Adipocyte (in vitro differentiated cells): ENCODE measurements around the gene MTERF2.
"Not testable (repeated sequence)": the region's sequence is repeated elsewhere in the genome, so short reads cannot be mapped to it uniquely, and the experiment has no call there.

Experiments used
- DNase-seq: peaks from one replicate; pipeline ENCODE4 v3.0.0-alpha.2; 2015; ENCODE audit warnings: low read depth
- H3K27me3 ChIP-seq: replicated peaks from 2 replicates; pipeline ENCODE4 v1.7.0; 2013; ENCODE audit warnings: mild to moderate bottlenecking, low read length, moderate library complexity; ENCODE audit not compliant: control insufficient read depth, insufficient read depth
- H3K36me3 ChIP-seq: 2 replicates; pipeline ENCODE4 v1.7.0; 2013; ENCODE audit warnings: low read length, mild to moderate bottlenecking, moderate library complexity; ENCODE audit not compliant: control insufficient read depth, insufficient read depth, severe bottlenecking
- H3K4me1 ChIP-seq: 2 replicates; pipeline ENCODE4 v1.7.0; 2013; ENCODE audit warnings: mild to moderate bottlenecking, low read length, moderate library complexity; ENCODE audit not compliant: control insufficient read depth, insufficient read depth
- H3K4me3 ChIP-seq: 2 replicates; pipeline ENCODE4 v1.7.0; 2013; ENCODE audit warnings: mild to moderate bottlenecking, low read length, moderate library complexity
- H3K9ac ChIP-seq: 2 replicates; pipeline ENCODE4 v1.7.0; 2013; ENCODE audit warnings: mild to moderate bottlenecking, low read length, moderate library complexity
- H3K9me3 ChIP-seq: 2 replicates; pipeline ENCODE4 v1.7.0; 2013; ENCODE audit warnings: mild to moderate bottlenecking, low read length, moderate library complexity; ENCODE audit not compliant: control insufficient read depth

Gene MTERF2, protein sequence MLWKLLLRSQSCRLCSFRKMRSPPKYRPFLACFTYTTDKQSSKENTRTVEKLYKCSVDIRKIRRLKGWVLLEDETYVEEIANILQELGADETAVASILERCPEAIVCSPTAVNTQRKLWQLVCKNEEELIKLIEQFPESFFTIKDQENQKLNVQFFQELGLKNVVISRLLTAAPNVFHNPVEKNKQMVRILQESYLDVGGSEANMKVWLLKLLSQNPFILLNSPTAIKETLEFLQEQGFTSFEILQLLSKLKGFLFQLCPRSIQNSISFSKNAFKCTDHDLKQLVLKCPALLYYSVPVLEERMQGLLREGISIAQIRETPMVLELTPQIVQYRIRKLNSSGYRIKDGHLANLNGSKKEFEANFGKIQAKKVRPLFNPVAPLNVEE

DNA sequence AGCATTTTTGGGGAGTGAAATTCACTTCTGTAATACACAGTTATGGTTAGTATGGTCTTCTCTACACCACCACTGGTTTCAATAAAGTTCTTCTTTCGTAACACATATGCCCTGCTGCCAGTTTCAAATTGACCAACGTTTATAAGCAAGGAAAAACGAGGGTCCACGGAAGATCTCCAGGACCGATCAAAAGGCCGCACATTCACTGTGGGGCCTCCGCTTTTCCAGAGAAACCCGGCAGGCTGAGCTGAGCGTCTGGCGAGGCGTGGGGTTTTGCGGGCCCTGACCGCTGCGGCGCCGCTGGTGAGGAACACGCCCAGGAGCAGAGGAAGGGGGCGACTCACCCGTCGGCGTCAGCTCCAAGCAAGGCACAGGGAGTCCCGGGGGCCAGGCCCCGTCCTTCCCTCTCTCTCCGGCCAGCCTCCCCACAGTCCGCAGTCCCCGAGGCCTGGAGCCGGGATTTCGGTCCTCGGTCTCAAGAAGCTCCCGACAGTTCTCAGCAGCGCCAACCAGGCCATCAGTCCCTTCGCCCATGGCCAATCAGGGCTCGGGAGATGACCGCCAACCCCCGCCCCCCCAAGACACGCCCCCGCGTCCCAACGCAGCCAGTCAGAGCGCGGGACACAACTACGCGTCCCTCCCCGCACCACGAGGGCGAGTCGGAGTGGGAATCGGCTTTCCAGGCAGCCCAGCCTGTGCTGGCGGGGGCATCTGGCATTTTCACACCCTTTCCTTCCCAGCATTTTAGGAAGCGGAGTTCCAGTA lies at the start of gene MTERF2:
Gene MTERF2 (minus strand): TSS at position 522 of the 765 bp plus-strand sequence. CDS start 8,432 bp downstream, outside the sequence.
- Histone ChIP-seq H3K36me3 (peaks cover 16% of the 10 kb centered on the region), H3K9ac (peak within 1 kb of the TSS; percentile 95), H3K4me3 (peak within 1 kb of the TSS; percentile 93), H3K4me1 (peaks cover 40% of the 10 kb centered on the region), H3K27me3 (no peaks in the 10 kb centered on the region), H3K9me3 (no peaks in the 10 kb centered on the region)
- DNase-seq: peak; percentile 99

DNA sequence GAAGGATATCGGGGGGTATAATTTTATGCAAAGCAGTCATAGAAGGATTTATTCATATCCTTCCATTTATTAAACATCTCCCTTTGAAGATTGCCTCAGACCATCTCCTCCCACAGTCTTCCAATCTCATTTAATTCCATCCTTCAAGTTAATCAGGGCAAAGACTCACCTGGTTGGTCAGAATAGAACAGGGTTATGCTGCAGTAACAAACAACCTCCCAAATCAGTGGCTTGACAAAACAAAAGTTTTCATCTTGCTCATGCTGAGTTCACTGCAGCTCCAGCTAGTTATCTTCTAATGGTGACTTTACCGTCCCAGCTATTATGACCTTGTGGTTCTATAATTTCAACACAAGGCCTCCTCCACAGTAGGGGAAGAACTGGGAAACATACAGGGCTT lies 48.8 kb upstream of the MTERF2 start:
- DNase-seq: no peak
- Histone ChIP-seq H3K36me3 (no peaks in the 10 kb centered on the region), H3K27me3 (no peaks in the 10 kb centered on the region), H3K4me3 (no peak overlapping the region), H3K9ac (no peak overlapping the region), H3K4me1 (peaks cover 10% of the 10 kb centered on the region), H3K9me3 (no peaks in the 10 kb centered on the region)

DNA sequence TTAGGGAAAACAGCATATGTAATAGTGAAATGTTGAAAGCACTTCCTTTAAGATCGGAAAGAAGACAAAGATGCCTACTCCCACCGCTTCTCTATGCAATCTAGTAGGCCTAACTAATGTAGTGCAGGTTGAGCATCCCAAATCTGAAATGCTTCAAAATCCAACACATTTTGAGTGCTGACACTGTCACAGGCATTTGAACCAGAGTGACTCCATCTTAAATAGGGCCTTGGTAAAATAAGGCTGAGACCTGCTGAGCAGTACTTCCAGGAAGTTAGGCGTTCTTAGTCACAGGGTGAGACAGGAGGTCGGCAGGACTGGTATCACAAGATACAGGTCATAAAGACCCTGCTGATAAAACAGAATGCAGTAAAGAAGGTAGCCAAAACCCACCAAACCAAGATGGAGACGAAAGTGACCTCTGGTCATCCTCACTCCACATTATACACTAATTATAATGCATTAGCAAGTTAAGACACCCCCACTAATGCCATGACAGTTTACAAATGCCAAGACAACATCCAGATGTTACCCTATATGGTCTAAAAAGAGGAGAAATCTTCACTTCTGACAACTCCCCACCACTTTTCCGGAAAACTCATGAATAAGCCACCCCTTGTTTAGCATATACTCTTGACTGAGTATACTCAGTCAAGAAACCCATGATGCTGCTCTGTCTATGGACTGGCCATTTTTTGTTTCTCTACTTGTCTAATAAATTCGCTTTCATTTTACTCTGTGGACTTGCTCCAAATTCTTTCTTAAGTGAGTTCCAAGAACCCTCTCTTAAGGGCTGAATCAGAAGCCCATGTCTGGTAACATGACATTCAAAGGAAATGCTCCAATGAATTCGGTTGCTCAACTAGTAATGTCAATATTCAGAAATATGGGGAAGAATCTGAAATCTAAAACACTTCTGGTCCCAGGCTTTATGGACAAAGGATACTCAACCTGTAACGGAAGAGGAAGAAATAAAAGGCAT lies 47.1 kb upstream of the MTERF2 start:
- H3K9me3 ChIP-seq: no peaks in the 10 kb centered on the region
- H3K27me3 ChIP-seq: no peaks in the 10 kb centered on the region
- H3K4me3 ChIP-seq: peak overlapping the region; percentile 39
- no peaks in the 10 kb centered on the region for H3K36me3 ChIP-seq
- DNase-seq: no peak
- no peak overlapping the region for H3K9ac ChIP-seq
- H3K4me1 ChIP-seq: peaks cover 10% of the 10 kb centered on the region

DNA sequence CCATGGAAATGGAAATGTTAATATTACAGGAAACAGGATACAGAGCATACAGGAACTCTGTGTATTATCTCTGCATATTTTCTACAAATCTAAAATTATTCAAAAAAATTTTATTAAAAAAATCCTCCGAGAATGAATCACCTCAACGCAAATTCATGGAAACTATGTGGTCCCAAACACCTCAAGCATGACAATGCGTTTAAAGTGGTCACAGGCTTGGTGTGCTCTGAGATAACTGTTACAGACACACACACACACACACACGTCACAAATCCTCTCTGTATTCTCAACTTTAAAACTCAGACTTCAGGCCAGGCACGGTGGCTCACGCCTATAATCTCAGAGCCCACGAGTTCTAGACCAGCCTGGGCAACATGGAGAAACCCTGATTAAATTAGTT lies 45.3 kb upstream of the MTERF2 start:
- no peaks in the 10 kb centered on the region for H3K36me3 ChIP-seq
- no peak overlapping the region for H3K9ac ChIP-seq
- no peaks in the 10 kb centered on the region for H3K9me3 ChIP-seq
- H3K27me3 ChIP-seq: no peaks in the 10 kb centered on the region
- H3K4me3 ChIP-seq: no peak overlapping the region
- no peak for DNase-seq
- H3K4me1 ChIP-seq: peaks cover 23% of the 10 kb centered on the region

DNA sequence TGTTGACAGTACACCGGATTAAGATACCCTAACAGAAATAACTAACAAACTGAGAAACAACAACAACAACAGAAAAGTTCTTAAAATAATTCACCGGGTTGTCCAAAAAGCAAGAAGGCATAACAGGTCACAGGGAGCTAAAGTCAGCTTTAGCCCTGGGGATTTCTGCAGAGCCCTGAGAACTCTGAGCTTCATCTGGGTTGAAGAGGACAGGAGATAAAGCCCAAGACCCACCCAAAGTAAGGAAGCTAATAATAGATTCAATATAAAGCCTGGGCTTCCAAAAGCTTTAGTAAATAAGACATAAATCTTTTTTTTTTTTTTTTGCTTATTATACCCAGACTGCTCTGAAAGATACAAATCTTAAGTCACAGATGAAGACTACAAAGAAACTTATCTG lies 44.1 kb upstream of the MTERF2 start:
- Histone ChIP-seq H3K27me3 (no peaks in the 10 kb centered on the region), H3K4me1 (peaks cover 31% of the 10 kb centered on the region), H3K4me3 (no peak overlapping the region), H3K9me3 (no peaks in the 10 kb centered on the region), H3K9ac (no peak overlapping the region), H3K36me3 (no peaks in the 10 kb centered on the region)
- no peak for DNase-seq

DNA sequence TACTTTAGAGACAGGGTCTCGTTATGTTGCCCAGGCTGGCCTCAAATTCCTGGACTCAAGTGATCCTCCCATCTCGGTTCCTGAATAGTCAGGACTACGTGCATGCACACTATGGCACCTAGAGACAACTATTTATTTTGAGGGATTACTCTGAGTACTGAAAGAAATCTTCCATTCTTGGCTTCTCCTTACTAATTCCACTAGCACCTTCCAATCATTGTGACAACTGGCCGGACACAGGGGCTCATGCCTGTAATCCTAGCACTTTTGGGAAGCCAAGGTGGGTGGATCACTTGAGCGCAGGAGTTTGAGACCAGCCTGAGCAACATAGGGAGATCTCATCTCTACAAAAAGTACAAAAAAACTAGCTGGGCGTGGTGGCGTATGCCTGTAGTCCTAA lies 42.1 kb upstream of the MTERF2 start:
- no peak for DNase-seq
- peaks cover 27% of the 10 kb centered on the region for H3K4me1 ChIP-seq
- no peak overlapping the region for H3K9ac ChIP-seq
- H3K36me3 ChIP-seq: no peaks in the 10 kb centered on the region
- no peak overlapping the region for H3K4me3 ChIP-seq
- no peaks in the 10 kb centered on the region for H3K27me3 ChIP-seq
- no peaks in the 10 kb centered on the region for H3K9me3 ChIP-seq

DNA sequence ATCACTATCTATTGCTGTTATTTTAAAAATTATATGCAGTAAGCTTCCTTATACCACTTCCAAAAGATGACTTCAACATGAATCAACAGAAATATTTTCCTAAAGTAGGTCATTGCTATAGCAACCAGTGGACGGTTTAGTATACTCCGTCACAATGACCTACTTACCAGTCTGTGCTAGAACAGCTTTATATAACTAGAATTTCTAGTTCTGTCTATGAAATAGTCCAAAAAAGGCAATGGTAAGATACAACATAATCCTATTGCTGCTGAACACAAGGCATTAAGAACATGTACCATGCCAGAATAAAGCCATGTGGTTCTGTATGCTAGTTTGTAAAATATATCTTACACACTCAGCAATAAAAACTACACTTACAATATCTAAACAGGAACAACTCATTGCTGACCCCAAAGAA lies 40.7 kb upstream of the MTERF2 start:
- peak; percentile 98 for DNase-seq
- H3K27me3 ChIP-seq: no peaks in the 10 kb centered on the region
- H3K4me3 ChIP-seq: peak overlapping the region; percentile 73
- H3K9ac ChIP-seq: peak overlapping the region; percentile 63
- H3K9me3 ChIP-seq: no peaks in the 10 kb centered on the region
- no peaks in the 10 kb centered on the region for H3K36me3 ChIP-seq
- peaks cover 27% of the 10 kb centered on the region for H3K4me1 ChIP-seq

DNA sequence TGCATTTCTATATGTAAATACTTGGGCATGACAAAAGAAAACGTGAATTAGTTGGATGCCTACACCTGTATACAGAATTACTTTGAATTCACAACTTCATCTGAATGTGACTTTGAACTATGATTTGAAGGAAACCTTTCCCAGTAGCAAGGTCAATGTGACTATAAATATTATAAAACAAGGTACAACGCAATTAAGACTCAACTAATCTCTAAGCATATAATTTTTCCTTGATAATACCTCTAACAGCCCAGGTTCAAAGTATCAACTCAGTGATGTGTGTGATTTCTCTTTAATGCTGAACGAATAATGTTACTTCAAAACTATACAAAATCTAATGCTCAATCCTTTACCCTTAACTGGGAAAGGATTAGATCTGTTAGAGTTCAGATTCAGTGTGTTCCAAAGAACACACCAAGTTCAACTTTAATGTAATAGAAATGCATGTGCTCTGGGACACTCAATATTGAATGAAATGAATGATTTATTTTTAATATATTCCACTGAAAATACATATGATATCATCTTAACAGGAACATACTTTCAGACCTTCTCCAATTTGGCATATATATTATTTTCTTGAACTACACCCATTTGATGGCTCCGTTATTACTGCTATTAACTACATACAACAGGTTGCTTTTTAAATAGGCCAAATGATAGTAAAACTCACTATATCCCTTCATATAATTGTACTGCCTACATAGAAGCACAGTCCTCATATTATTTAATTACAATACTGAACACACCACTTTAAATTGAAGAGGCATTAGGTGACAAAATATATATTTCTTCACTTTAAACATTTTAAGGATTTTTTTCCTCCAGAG lies 40.1 kb upstream of the MTERF2 start:
- peak overlapping the region; percentile 73 for H3K4me3 ChIP-seq
- H3K4me1 ChIP-seq: peaks cover 27% of the 10 kb centered on the region
- no peak for DNase-seq

DNA sequence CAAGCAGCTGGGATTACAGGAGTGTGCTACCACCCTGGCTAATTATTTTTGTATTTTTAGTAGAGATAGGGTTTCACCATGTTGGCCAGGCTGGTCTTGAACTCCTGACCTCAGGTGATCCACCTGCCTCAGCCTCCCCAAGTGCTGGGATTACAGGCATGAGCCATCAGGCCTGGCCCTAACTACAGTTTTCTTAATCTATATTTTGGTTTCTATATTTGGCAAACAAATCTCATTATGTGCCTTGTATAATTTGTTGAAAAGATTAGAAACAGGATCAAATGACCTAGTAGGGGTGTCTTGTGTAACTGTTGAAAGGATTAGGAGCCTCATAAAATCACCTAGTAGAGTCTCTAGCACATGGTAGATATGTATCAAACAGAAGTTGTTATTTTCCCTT lies 39.4 kb upstream of the MTERF2 start:
- not testable (repeated sequence) for DNase-seq, H3K9me3 ChIP-seq, H3K4me3 ChIP-seq, H3K27me3 ChIP-seq, H3K9ac ChIP-seq, H3K36me3 ChIP-seq
- H3K4me1 ChIP-seq: peaks cover 27% of the 10 kb centered on the region

More for the DNA sequence above, 40.1 kb upstream of the MTERF2 start:
- H3K9ac ChIP-seq: peak overlapping the region; percentile 63
- no peaks in the 10 kb centered on the region for H3K27me3 ChIP-seq
- H3K36me3 ChIP-seq: no peaks in the 10 kb centered on the region
- H3K9me3 ChIP-seq: no peaks in the 10 kb centered on the region

DNA sequence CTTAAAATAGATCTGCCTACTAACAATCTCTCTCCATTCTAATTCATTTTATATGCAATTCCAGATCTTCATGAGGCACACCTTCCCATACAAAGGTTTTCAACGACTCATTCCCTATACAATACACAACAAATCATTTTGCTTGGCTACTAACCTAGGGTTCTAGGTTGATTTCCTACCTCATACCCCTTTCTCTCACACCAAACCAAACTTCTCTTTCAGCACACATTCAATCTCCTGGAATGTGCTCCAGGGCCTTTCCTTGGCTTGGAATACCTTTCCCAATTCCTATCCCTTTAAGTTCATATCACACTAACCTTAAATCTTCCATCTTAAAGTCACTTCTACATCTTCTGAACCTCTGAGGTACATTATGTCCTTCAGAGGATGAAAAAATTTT lies 38.7 kb upstream of the MTERF2 start:
- Histone ChIP-seq H3K9ac (no peak overlapping the region), H3K27me3 (no peaks in the 10 kb centered on the region), H3K36me3 (no peaks in the 10 kb centered on the region), H3K9me3 (no peaks in the 10 kb centered on the region), H3K4me1 (peaks cover 24% of the 10 kb centered on the region), H3K4me3 (no peak overlapping the region)
- peak; percentile 7 for DNase-seq
